Ecto neural progenitor cell (in vitro differentiated cells): ENCODE data around the gene KDM2A.
A peak's percentile ranks its signal among the peaks of the same experiment; 100 is the strongest.

Source experiments
- DNase-seq: peaks from one replicate; pipeline ENCODE4 v3.0.0-alpha.2; 2018; ENCODE audit warnings: low spot score

The KDM2A gene

GRCh38 chr11:67301313-67301921, 182.4 kb downstream of the KDM2A start:
- DNase-seq: no peak

GRCh38 chr11:67301951-67302516, 183.0 kb downstream of the KDM2A start:
- peak; percentile 74 for DNase-seq

GRCh38 chr11:67302571-67303131, 183.6 kb downstream of the KDM2A start:
- DNase-seq: peak; percentile 72

GRCh38 chr11:67303132-67303834, 184.2 kb downstream of the KDM2A start, which contains the start of gene SSH3:
TSS of gene SSH3 (plus strand) at chr11:67303530. CDS start at chr11:67303626, 96 bp downstream.
- peak; percentile 74 for DNase-seq

GRCh38 chr11:67303835-67304411, 184.9 kb downstream of the KDM2A start:
- DNase-seq: peak; percentile 64

- DNase-seq: peak; percentile 42
Observed at GRCh38 chr11:67304511-67305113, 185.5 kb downstream of the KDM2A start.

- no peak for DNase-seq
Observed at GRCh38 chr11:67306769-67307544, 187.9 kb downstream of the KDM2A start.

GRCh38 chr11:67307545-67308001, 188.5 kb downstream of the KDM2A start:
- no peak for DNase-seq
